GM12878 (cell line): ENCODE measurements around the gene FAM161A.

Source experiments
- CREB1 ChIP-seq: IDR thresholded peaks from 2 replicates; pipeline ENCODE4 v1.6.1; 2012; ENCODE audit warnings: low read depth, mild to moderate bottlenecking, inconsistent platforms
- EZH2 ChIP-seq: IDR thresholded peaks from 2 replicates; pipeline ENCODE4 v1.6.1; 2012; ENCODE audit warnings: low read depth, mild to moderate bottlenecking, control low read depth, inconsistent platforms, low read length, borderline replicate concordance; ENCODE audit not compliant: control insufficient read depth
- MYC ChIP-seq: IDR thresholded peaks from 2 replicates; pipeline ENCODE4 v1.6.1; 2011; ENCODE audit warnings: mild to moderate bottlenecking, low read length, moderate library complexity, inconsistent platforms; ENCODE audit not compliant: insufficient read depth, insufficient replicate concordance, insufficient read length, severe bottlenecking
- POLR2A ChIP-seq: IDR thresholded peaks from 2 replicates; pipeline ENCODE4 v1.6.1; 2011; ENCODE audit warnings: low read depth, mild to moderate bottlenecking, low read length
- POLR2AphosphoS5 ChIP-seq: IDR thresholded peaks from 2 replicates; pipeline ENCODE4 v1.6.1; 2011; ENCODE audit warnings: mild to moderate bottlenecking, low read length, inconsistent platforms
- ZNF274 ChIP-seq: IDR thresholded peaks from one replicate; pipeline ENCODE4 v1.8.0; 2011; ENCODE audit not compliant: insufficient read length, insufficient read depth
- TF ChIP-seq, protein P1 (sequence below), 3 experiments: IDR thresholded peaks in 2 of 3; conservative IDR thresholded peaks in 1 of 3; 2 replicates each; pipeline ENCODE4 v1.5.1; 2011; ENCODE audit warnings: low read depth in 3 of 3, low read length in 3 of 3, mild to moderate bottlenecking in 3 of 3, control low read depth in 2 of 3, moderate library complexity in 2 of 3, inconsistent platforms in 1 of 3, mixed read lengths in 1 of 3; ENCODE audit not compliant: control insufficient read depth in 2 of 3, insufficient read depth in 1 of 3; ENCODE audit errors: extremely low read depth in 1 of 3

DNA sequence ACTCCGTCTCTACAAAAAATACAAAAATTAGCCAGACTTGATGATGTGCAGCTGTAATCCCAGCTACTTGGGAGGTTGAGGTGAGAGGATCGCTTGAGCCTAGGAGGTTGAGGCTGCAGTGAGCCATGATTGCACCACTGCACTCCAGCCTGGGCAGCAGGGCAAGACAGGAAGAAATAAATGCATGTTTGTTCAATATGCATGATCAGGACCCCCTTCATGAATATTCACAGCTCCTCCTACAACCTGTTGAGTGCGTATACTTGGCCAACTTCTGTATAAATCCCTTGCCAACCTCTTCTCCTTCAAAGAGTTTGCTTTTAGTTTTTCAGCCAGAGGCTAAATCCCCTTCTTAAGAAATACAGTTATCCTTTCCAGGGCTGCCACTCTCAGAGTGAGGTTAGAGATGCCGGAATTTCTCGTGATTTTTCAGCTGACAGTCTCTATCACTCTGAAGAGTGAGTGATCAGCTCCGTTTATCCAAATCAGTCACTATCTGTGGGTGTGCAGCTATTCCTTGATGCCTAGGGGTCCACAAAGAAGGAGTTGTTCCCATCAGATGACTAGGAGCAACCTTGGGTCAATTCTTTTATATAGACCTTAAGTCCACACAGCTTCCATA lies 39.2 kb downstream of the FAM161A start:
- TF ChIP-seq ZNF274 (no peak), POLR2A (no peak), CREB1 (no peak), POLR2AphosphoS5 (no peak), EZH2 (no peak), MYC (no peak)
- TF ChIP-seq, protein P1, sequence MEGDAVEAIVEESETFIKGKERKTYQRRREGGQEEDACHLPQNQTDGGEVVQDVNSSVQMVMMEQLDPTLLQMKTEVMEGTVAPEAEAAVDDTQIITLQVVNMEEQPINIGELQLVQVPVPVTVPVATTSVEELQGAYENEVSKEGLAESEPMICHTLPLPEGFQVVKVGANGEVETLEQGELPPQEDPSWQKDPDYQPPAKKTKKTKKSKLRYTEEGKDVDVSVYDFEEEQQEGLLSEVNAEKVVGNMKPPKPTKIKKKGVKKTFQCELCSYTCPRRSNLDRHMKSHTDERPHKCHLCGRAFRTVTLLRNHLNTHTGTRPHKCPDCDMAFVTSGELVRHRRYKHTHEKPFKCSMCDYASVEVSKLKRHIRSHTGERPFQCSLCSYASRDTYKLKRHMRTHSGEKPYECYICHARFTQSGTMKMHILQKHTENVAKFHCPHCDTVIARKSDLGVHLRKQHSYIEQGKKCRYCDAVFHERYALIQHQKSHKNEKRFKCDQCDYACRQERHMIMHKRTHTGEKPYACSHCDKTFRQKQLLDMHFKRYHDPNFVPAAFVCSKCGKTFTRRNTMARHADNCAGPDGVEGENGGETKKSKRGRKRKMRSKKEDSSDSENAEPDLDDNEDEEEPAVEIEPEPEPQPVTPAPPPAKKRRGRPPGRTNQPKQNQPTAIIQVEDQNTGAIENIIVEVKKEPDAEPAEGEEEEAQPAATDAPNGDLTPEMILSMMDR (IDR thresholded peaks at IDR 0.05 in 2 of 3, conservative IDR thresholded peaks at IDR 0.05 in 1 of 3; ENCODE audit: control insufficient read depth in 2 of 3, extremely low read depth in 1 of 3, insufficient read depth in 1 of 3, low read depth in 3 of 3, low read length in 3 of 3) = no peak
